Natural killer cell (primary cell): ENCODE data around the gene NES. TPM values are rescaled to one million over a fixed set of nuclear protein-coding genes. Genes with fewer than 3 reads are reported as not detected.

Source experiments
- ATAC-seq, 3 donors: fragments of 150-1000 bp in 2 of 3; fragments of 200-7000 bp in 1 of 3; cut with Tn5 transposase; 1 replicate in 1 of 3; 2 replicates in 2 of 3; pipeline ENCODE4 v1.10.0; 2021; ENCODE audit warnings: mild to moderate bottlenecking in 2 of 3, moderate library complexity in 2 of 3
- DNase-seq, 2 donors: peaks; one replicate each; pipeline versions ENCODE4 v3.0.0 to v3.0.0-alpha.2; 2013 to 2021; ENCODE audit warnings: mixed read lengths in 1 of 2
- H3K27ac ChIP-seq: one replicate; pipeline ENCODE4 v1.5.1; 2013; ENCODE audit warnings: mild to moderate bottlenecking, low read length
- H3K27me3 ChIP-seq: one replicate; pipeline ENCODE4 v1.6.1; 2013; ENCODE audit warnings: low read length; ENCODE audit not compliant: control insufficient read depth, insufficient read depth
- H3K36me3 ChIP-seq: one replicate; pipeline ENCODE4 v1.6.1; 2013; ENCODE audit warnings: low read length; ENCODE audit not compliant: control insufficient read depth, insufficient read depth
- H3K4me1 ChIP-seq: one replicate; pipeline ENCODE4 v1.6.1; 2013; ENCODE audit warnings: low read length; ENCODE audit not compliant: control insufficient read depth, insufficient read depth
- H3K4me3 ChIP-seq: one replicate; pipeline ENCODE4 v1.5.1; 2013; ENCODE audit warnings: low read length
- H3K9me3 ChIP-seq: one replicate; pipeline ENCODE4 v1.6.1; 2013; ENCODE audit warnings: low read length; ENCODE audit not compliant: control insufficient read depth, insufficient read depth
- H3K27ac Mint-ChIP-seq, 2 donors: one replicate each; pipeline ENCODE4 v1.8.0; 2022; ENCODE audit warnings: mild to moderate bottlenecking in 2 of 2, mixed read lengths in 2 of 2, moderate library complexity in 1 of 2
- H3K27me3 Mint-ChIP-seq, 2 donors: one replicate each; pipeline ENCODE4 v1.8.0; 2022; ENCODE audit warnings: low read depth in 2 of 2, mixed read lengths in 2 of 2
- H3K36me3 Mint-ChIP-seq: one replicate; pipeline ENCODE4 v1.8.0; 2022; ENCODE audit warnings: mixed read lengths
- H3K4me1 Mint-ChIP-seq, 2 donors: one replicate each; pipeline ENCODE4 v1.8.0; 2022; ENCODE audit warnings: mixed read lengths in 2 of 2
- H3K4me3 Mint-ChIP-seq: one replicate; pipeline ENCODE4 v1.8.0; 2022; ENCODE audit warnings: mild to moderate bottlenecking, moderate library complexity, mixed read lengths
- H3K9me3 Mint-ChIP-seq, 2 donors: one replicate each; pipeline ENCODE4 v1.8.0; 2022; ENCODE audit warnings: mixed read lengths in 2 of 2
- WGBS: methylation state at CpG from one replicate; pipeline ENCODE4 v1.1.7; 2013; ENCODE audit warnings: missing lambda C conversion rate; ENCODE audit not compliant: insufficient coverage; 5-methylcytosine and 5-hydroxymethylcytosine counted together
- intact Hi-C: fragments of 100-400 bp; cut with micrococcal nuclease; formaldehyde crosslinking; loops from one replicate; pipeline ENCODE4 v1.14.2; 2022
- total RNA-seq, 4 donors: library from RNA; stranded (reverse); fragments of 120-200 nt in 1 of 4; gene quantifications; one replicate each; pipeline versions ENCODE4 v1.2.3 to v1.2.4, GENCODE V29; 2013 to 2022
- TF ChIP-seq, protein P1 (sequence below): fragments of 200-600 bp; IDR thresholded peaks from one replicate; pipeline ENCODE4 v1.8.0; 2022; ENCODE audit warnings: antibody characterized with exemption

NES gene
- total RNA-seq, 3 donors from 2014 or later (not counting 1 experiment from before 2014, with no cell fraction given), result not detected

DNA sequence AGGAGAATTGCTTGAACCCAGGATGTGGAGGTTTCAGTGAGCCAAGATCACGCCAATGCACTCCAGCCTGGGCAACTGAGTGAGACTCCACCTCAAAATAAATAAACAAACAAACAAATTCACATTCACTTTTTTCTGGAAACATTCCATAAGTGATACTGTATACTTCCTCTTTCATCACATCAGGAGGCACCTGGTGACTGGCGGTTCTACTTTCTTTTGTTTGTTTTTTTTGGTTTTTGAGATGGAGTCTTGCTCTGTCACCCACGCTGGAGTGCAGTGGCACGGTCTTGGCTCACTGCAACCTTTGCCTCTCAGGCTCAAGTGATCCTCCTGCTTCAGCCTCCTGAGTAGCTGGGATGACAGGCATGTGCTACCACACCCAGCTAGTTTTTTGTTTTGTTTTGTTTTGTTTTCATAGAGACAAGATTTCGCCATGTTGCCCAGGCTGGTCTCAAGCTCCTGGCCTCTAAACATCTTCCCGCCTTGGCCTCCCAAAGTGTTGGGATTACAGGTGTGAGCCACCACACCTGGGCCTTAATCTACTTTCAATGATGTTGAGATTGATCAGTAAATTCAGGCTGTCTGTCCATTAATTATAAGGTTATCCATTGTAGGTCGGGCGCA is 47.3 kb downstream of the NES start:
- WGBS, result 71% methylated on average over 8 of the region's 8 CpGs
- Mint-ChIP-seq H3K9me3 (no peaks in the 10 kb centered on the region), H3K4me3 (no peak overlapping the region), H3K36me3 (no peaks in the 10 kb centered on the region), H3K4me1 (peaks cover 7 to 8% of the 10 kb centered on the region in 2 donors), H3K27ac (no peak overlapping the region), H3K27me3 (peaks cover 43 to 67% of the 10 kb centered on the region in 2 donors)
- ATAC-seq (no peak), DNase-seq (no peak)
- Histone ChIP-seq H3K27me3 (peaks cover 16% of the 10 kb centered on the region), H3K27ac (no peak overlapping the region), H3K4me1 (peaks cover 10% of the 10 kb centered on the region), H3K36me3 (no peaks in the 10 kb centered on the region), H3K4me3 (no peak overlapping the region), H3K9me3 (no peaks in the 10 kb centered on the region)
- intact Hi-C loops, result loop anchor here (5.0 kb wide), 1 partner anchor 47 kb away; the partner anchor contains the start of gene NES
- TF ChIP-seq, protein P1, sequence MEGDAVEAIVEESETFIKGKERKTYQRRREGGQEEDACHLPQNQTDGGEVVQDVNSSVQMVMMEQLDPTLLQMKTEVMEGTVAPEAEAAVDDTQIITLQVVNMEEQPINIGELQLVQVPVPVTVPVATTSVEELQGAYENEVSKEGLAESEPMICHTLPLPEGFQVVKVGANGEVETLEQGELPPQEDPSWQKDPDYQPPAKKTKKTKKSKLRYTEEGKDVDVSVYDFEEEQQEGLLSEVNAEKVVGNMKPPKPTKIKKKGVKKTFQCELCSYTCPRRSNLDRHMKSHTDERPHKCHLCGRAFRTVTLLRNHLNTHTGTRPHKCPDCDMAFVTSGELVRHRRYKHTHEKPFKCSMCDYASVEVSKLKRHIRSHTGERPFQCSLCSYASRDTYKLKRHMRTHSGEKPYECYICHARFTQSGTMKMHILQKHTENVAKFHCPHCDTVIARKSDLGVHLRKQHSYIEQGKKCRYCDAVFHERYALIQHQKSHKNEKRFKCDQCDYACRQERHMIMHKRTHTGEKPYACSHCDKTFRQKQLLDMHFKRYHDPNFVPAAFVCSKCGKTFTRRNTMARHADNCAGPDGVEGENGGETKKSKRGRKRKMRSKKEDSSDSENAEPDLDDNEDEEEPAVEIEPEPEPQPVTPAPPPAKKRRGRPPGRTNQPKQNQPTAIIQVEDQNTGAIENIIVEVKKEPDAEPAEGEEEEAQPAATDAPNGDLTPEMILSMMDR, result no peak

- Histone ChIP-seq H3K9me3 (no peaks in the 10 kb centered on the region), H3K4me1 (peaks cover 23% of the 10 kb centered on the region), H3K27ac (no peak overlapping the region), H3K27me3 (peaks cover 30% of the 10 kb centered on the region), H3K36me3 (no peaks in the 10 kb centered on the region), H3K4me3 (no peak overlapping the region)
- Mint-ChIP-seq H3K27ac (no peak overlapping the region), H3K9me3 (no peaks in the 10 kb centered on the region), H3K4me3 (no peak overlapping the region), H3K27me3 (peaks cover 52 to 56% of the 10 kb centered on the region in 2 donors), H3K36me3 (no peaks in the 10 kb centered on the region), H3K4me1 (peaks cover 7 to 8% of the 10 kb centered on the region in 2 donors)
- intact Hi-C loops, result loop anchor here (2.0 to 5.0 kb wide), 2 partner anchors 29 to 50 kb away; partner anchors contain the start of gene NES
- ATAC-seq (peak in 1 of 3 donors; percentile 36), DNase-seq (peak in 1 of 2 donors; percentile 69)
- TF ChIP-seq, protein P1, result peak; percentile 30
- 88% methylated on average over 2 of the region's 2 CpGs for WGBS
Measured at GRCh38 chr1:156627313-156627880, 49.8 kb downstream of the NES start.

GRCh38 chr1:156626079-156626438 is 51.1 kb downstream of the NES start:
- intact Hi-C loops, result loop anchor here (1.0 to 5.0 kb wide), 3 partner anchors 31 to 99 kb away; partner anchors contain the start of gene NES
- H3K4me3 Mint-ChIP-seq, result peak overlapping the region; percentile 83
- H3K36me3 ChIP-seq, result no peaks in the 10 kb centered on the region
- H3K27me3 ChIP-seq, result peaks cover 30% of the 10 kb centered on the region
- H3K27ac ChIP-seq, result no peak overlapping the region
- H3K9me3 Mint-ChIP-seq, result no peaks in the 10 kb centered on the region
- peaks cover 51 to 55% of the 10 kb centered on the region in 2 donors for H3K27me3 Mint-ChIP-seq
- 52% methylated on average over 4 of the region's 4 CpGs for WGBS
- H3K27ac Mint-ChIP-seq, result no peak overlapping the region
- H3K4me1 ChIP-seq, result peaks cover 23% of the 10 kb centered on the region
- H3K36me3 Mint-ChIP-seq, result no peaks in the 10 kb centered on the region
- no peak for DNase-seq
- peaks cover 7 to 8% of the 10 kb centered on the region in 2 donors for H3K4me1 Mint-ChIP-seq
- H3K4me3 ChIP-seq, result no peak overlapping the region
- TF ChIP-seq, protein P1, result peak; percentile 67
- no peaks in the 10 kb centered on the region for H3K9me3 ChIP-seq
- ATAC-seq, result no peak
